Measurements from ENCODE around the gene BRAF.

DNA sequence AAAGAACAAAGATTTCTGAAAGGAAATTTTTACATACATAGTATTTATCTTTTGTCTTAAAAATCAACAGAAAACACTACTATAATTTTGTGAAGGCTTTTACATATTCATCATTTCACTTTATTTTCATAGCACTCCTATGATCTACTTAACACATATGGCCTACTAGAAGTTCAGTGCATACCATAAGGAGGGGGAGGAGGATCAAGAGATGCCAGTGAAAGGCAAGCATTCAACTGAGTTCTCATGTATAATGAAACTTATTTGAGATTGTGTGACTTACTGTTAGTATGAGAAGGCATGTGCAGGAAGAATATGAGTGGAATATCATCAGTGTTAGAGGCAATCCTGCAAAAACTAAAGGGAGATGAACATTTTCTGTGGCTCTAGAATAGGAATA lies 10.6 kb downstream of the BRAF start:
- TF ChIP-seq, protein P1, sequence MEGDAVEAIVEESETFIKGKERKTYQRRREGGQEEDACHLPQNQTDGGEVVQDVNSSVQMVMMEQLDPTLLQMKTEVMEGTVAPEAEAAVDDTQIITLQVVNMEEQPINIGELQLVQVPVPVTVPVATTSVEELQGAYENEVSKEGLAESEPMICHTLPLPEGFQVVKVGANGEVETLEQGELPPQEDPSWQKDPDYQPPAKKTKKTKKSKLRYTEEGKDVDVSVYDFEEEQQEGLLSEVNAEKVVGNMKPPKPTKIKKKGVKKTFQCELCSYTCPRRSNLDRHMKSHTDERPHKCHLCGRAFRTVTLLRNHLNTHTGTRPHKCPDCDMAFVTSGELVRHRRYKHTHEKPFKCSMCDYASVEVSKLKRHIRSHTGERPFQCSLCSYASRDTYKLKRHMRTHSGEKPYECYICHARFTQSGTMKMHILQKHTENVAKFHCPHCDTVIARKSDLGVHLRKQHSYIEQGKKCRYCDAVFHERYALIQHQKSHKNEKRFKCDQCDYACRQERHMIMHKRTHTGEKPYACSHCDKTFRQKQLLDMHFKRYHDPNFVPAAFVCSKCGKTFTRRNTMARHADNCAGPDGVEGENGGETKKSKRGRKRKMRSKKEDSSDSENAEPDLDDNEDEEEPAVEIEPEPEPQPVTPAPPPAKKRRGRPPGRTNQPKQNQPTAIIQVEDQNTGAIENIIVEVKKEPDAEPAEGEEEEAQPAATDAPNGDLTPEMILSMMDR (IDR thresholded peaks at IDR 0.05): no peak
- TF ChIP-seq POLR2A (IDR thresholded peaks at IDR 0.05) (no peak), POLR2AphosphoS5 (IDR thresholded peaks at IDR 0.05) (no peak), EP300 (IDR thresholded peaks at IDR 0.05) (no peak)
